ENCODE data around the gene PNPLA5.
"Not testable (repeated sequence)": the region's sequence is repeated elsewhere in the genome, so short reads cannot be mapped to it uniquely, and the experiment has no call there.

The PNPLA5 gene, protein sequence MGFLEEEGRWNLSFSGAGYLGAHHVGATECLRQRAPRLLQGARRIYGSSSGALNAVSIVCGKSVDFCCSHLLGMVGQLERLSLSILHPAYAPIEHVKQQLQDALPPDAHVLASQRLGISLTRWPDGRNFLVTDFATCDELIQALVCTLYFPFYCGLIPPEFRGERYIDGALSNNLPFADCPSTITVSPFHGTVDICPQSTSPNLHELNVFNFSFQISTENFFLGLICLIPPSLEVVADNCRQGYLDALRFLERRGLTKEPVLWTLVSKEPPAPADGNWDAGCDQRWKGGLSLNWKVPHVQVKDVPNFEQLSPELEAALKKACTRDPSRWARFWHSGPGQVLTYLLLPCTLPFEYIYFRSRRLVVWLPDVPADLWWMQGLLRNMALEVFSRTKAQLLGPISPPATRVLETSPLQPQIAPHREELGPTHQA

DNA sequence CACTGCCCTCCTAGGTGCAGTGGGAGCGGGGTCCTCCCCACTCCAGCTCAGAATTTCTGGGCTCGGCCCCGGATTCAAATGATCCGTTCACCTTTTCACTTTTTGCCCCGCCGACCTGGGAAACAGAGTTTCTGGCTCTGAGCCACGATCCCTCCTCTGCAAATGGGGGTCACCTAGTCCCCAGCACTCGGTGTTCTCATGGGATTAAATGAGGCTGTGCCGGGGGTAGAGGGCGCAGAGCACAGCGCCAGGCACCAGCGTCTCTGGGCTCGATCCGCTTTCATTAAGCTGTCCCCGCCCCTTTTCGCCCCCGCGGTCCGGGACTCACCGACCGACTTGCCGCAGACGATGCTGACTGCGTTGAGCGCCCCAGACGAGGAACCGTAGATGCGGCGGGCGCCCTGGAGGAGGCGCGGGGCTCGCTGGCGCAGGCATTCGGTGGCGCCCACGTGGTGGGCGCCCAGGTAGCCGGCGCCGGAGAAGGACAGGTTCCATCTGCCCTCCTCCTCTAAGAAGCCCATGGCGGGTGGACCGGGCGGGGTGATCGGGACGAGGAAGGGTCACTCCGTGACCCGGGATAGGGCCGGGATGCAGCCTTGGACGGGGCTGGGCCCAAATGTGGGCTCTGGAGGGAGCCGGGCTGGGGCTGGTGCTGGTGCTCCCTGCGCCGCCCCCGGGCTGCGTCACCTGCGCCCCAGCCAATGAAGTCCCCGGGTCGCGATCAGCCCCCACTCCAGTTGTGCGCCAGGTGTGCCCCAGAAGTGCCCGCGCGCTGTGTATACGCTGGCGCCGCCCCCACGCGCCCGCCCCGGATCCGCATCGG lies at the start of gene PNPLA5:
Gene PNPLA5 (minus strand): TSS at position 654 of the 823 bp plus-strand sequence. CDS start 133 bp downstream, at position 521.
- DNase-seq (ENCODE audit: low read depth), result no peak

DNA sequence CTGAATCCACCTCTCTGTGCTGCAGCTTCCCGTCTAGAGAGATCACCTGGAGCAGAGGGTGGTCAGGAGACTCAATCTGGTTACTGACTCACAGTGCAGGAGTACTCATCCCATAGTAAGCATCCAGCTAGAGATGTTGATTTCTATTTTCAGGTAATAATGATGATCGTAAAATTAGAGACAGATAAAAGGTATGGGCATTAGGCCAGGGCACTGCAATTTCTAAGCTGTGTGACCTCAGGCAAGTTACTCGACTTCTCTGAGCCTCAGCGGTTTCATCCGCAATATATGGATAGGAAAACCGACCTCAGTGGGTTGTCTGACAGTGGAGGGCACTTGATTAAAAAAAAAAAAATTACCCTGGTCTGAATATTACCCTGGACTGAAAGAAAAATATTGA lies 49.6 kb upstream of the PNPLA5 start:
- no peak for DNase-seq (ENCODE audit: low read depth)

DNA sequence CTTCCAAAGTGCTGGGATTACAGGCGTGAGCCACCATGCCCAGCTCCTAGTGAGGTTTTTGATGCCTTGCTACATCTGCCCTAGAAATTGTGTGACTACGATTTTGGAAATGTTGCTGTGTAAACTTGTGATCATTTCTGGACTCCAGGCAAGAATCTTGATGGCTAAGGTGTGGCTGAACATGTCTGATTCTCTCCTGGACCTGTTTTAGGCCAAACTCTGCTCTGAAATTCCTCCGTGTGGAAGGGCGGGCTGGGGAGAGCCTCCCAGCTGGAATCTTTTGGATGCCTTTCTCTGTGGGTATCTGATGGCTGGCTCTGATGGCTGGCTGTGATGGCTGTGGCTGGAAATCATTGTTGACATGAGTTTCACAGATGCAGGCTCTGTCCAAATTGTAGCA lies 40.0 kb upstream of the PNPLA5 start:
- no peak for DNase-seq (ENCODE audit: low read depth)

DNA sequence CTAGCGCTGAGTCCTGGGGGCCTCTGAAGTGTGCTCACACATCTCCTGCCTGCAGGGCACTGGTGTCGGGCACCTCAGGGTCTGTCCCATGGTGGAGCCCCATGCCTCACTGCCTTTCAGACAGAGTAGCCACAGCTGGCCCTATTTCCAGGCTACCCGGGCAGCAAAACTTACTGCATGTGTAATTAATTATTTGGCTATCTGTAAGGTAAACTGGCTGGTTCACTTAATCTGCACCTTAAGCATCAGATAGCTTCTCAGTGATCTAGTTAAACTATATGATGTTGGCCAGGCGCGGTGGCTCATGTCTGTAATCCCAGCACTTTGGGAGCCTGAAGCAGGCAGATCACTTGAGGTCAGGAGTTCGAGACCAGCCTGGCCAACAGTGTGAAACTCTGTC lies 37.1 kb upstream of the PNPLA5 start:
- DNase-seq (ENCODE audit: low read depth), result no peak

DNA sequence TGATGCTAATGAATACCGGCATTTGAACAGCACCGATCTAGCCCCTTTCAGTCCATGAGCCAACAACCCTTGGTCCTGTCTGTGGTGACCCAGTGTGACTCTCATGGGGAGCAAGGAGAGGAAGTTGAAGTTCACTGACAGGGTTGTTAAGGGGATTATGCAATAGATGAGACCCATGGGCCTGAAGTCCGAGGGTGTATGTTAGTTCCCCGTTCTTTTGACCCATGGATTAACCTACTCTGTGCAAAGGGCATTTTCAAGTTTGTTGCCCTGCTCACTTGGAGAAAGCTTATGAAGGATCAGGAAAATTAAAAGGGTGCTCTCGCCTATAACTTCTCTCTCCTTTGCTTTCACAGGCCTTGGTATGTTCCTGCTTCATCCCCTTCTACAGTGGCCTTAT lies 36.7 kb upstream of the PNPLA5 start:
- no peak for DNase-seq (ENCODE audit: low read depth)

DNA sequence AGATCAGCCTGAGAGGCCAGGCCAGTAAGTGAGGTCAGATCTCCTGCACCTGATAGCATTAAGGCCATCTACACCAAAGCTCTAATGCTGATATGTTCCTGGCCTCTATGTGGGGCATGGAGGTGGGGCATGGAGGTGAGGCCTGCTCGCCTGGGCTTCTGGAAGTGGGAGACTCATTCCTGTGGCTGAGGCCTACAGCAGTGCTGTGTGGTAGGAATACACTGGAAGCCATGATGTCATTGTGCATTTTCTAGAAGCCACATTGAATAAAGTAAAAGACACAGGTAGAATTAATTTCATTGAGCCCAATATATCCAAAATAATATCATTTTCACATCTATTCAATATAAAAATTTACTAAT lies 34.5 kb upstream of the PNPLA5 start:
- DNase-seq (ENCODE audit: low read depth), result no peak

DNA sequence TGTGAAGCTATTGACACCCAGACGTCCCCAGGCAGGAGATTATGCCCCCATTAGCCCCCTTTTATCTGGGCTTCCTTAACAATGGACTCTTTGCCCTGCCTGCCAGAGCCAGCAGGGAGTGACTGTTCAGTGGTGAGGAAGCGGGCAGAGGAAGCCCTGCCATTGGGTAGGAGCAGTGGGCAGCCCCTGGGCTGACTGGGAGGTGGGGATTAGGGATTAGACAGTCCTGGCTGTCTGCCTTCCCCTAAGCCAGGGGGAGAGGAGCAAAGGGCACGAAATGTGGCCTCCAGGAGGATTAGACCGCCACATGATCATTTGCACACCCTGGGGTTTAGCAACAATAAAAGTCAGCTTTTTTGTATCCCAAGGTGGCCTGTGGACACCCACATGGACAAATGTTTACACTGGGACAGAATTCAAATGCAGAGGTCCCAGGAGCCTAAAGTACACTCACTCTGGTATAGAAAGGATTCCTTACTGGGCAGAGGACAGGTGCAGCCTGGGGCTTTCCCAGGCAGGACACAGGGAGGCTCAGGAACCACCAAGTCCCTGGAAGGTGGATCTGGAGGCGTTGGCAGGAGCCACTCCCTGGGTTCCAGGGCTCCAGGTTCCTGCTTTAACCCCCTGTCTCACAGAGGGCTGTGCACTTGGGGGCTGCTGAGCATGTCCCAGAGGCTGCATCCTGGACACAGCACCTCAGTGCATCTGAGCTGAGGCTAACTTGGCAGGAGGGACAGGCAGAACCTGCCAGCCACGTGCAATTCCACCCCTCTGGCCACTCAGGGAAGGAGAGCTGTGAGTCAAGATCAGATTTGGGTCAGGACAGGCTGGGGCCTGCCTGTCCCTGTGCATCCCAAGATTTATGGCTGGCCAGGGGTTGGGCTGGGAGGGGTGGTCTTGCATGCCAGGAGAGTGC lies 33.9 kb upstream of the PNPLA5 start:
- DNase-seq (ENCODE audit: low read depth), result no peak

DNA sequence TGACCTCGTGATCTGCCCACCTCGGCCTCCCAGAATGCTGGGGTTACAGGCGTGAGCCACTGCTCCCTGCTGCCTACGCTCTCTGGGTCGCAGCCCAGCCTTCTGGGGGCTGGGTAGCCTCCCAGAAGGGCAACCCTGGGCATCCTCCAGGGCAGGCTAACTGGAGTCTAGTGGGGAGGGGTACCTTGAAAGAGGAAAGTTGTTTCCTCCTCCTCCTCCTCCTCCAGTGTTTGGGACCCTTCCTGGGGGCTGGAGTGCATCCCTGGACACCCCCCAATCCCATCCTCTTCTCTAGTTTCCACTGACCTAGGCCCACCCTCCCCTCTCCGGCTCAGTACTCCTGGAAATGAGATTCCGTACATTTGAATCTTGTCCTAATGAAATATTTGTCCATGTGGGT lies 33.1 kb upstream of the PNPLA5 start:
- DNase-seq (ENCODE audit: low read depth), result no peak

DNA sequence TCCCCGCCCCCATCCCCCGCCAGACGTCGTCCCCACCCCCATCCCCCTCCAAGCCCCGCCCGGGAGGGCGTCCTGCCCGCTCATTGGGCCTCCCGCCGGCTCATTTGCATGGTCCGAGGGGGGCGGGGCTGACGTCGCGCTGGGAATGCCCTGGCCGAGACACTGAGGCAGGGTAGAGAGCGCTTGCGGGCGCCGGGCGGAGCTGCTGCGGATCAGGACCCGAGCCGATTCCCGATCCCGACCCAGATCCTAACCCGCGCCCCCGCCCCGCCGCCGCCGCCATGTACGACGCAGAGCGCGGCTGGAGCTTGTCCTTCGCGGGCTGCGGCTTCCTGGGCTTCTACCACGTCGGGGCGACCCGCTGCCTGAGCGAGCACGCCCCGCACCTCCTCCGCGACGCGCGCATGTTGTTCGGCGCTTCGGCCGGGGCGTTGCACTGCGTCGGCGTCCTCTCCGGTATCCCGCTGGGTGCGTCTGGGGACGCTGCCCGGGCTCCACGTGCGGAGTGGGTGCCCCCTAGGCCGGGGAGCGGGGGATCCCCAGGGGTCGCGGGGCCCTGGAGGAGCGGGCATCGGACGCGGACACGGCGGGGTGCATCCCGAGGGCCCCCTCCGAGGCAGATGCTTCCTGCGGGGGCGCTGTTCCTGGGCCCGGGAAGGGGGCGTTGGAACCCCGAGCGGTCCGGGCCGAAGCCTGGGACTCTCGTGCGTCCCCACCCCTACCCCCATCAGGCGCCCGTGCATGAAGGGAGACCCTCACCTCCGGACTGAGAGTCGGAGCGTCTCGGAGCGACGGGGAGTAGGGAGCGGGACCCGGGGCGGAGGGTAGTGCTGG lies 32.0 kb upstream of the PNPLA5 start, which contains the start of gene PNPLA3:
Gene PNPLA3 (plus strand): TSS at position 175 of the 834 bp plus-strand sequence. CDS start 107 bp downstream, at position 282.
- DNase-seq (ENCODE audit: low read depth), result peak; percentile 68

DNA sequence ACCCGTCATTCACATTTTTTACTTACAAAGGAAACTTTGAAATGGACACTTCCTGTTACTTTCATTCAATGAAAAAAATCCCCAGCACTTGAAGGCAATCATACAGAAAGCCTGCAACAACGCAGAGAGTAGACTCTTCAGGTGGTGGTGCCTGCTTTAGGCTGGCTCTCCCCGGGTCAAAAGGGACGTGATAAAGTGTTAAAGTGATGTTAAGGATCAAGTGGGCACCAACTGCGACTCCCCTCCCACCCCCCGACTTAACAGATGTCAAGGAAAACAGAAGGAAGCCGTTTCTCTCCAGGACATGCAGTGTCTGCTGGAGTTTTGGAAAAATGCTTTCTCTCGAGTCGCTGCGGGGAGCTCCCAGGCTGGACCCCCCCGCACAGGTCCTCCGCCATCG lies 31.4 kb upstream of the PNPLA5 start:
- no peak for DNase-seq (ENCODE audit: low read depth)

DNA sequence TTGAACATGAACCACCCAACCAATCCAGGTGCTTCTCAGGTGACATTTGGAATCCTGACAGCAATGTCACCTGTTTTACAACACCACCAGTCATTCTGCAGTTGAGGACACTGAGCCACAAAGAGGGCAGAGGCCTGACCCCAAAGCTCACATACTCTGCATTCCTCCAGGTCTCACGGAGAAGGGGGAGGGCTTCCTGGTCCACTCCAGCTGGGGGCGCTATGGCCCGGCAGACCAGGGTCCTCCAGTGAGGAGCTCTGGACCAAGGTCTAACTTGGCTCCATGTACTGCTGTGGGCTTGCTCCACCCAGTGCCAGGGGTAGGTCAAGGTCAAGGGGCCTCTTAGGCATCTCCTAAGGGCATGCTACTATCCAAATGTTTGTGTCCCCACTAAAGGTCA lies 30.3 kb upstream of the PNPLA5 start:
- no peak for DNase-seq (ENCODE audit: low read depth)

DNA sequence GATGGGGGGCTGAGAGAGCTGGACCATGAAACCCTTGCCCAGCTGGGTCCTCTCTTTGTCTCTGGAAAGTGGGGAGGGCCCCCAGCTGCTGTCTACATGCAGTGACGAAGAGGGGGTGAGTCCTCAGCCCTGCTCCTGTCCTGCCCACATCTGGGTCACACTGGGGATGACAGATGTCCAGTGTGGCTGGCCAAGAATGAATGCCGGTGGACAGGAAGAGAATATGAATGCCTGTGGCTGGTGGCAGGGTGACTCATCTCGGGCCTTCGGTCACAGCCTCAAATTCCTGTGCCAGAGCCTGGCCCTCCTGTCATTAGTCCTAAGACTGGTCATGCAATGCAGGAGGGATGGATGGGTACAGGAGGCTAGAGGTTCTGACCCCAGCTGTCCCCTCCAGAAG lies 29.6 kb upstream of the PNPLA5 start:
- no peak for DNase-seq (ENCODE audit: low read depth)

DNA sequence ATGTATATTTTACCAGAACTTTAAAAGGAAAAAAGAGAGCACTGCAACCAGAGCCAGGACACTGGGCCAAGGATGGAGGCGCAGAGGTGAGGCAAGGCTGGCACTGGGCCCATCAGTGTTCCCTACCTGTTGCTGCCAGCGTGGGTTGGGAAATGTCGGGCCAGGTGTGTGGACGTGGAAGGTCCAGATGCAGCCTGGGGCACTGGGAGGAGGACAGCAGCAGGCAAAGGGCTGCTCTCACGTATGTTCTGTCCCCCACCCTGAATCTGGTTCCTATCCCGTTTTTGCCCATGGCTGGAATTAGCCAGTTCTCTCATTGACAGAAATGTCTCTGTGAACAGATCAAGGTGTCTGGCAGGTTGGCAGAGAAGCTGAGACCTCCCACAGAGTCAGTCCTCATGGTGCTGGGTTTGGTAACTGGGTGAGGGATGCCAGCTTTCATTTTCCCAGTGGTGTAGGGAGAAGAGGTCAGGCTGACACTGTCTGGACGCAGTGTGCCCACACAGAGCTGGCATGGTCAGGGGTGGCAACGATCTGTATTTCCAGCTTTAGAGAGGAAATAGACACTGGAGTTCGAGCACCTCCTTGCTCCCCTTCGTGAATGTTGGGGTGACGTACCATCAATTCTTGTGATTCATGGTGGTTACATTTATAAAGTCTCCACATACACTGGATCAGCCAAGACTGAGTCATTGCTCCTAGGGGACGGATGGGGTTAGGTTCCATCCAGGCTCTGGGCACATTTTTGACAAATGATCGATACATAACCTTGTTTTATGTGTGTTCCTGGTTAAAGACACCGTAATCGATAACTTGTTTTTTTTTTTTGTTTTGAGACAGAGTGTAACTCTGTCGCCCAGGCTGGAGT lies 27.5 kb upstream of the PNPLA5 start:
- no peak for DNase-seq (ENCODE audit: low read depth)

DNA sequence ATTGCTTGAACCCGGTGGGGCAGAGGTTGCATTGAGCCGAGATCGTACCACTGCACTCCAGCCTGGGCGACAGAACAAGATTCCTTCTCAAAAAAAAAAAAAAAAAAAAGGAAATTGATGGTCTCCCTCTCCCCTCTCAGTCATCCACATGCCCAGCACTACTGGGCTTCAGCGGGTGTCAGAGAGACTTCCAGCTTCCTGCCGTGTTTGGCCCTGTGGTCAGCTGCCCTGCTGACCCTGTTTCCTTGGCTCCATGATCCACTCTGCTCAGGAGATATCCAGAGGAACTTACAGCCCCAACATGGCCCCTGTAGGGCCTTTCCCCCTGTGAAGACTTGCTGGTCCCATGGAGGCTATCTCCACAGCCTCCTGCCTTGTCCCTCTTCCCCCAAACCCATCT lies 25.7 kb upstream of the PNPLA5 start:
- no peak for DNase-seq (ENCODE audit: low read depth)

DNA sequence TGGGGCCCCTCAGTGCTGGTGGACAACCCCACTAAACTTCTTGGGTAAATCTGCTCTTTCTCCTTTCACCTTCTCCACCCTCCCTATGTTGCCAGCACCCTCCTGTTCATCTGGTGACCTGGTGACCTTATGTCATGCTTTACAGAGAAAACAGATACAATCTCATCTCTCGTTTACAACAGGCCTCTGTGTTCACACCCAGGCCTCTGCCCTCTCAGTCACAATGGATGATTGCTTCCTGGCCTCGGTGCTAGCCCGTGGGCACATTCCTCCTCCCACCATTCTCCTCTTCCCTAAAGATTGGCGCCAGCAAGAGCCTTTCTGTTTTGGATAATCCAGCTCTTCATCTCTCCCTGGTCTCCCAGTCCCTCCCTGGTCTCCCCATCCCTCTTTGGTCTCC lies 19.5 kb upstream of the PNPLA5 start:
- no peak for DNase-seq (ENCODE audit: low read depth)

DNA sequence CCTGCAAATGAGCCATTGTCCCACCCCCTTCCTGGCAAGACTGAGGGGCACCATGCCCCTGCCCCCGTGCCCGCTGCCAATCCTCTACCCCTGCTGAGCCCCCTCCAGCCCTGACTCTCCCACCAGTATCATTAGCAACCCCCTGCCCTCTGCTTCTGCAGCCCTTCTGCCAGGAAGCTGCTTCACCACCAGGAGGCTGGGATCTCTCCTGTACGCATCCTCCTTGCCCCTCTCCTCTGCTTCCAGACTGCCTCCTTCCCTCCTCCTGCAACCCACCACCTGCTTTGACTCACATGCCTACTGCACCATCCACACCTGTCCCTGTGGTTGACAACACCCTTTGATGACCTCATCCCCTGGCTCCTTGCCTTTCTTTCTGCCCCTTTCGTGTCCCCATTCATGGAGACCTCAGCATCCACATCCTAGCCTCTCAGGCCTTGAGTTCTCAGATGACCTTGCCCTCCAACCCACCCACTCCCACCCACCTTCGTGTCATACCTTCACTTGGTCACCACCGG lies 18.4 kb upstream of the PNPLA5 start:
- DNase-seq (ENCODE audit: low read depth), result no peak

DNA sequence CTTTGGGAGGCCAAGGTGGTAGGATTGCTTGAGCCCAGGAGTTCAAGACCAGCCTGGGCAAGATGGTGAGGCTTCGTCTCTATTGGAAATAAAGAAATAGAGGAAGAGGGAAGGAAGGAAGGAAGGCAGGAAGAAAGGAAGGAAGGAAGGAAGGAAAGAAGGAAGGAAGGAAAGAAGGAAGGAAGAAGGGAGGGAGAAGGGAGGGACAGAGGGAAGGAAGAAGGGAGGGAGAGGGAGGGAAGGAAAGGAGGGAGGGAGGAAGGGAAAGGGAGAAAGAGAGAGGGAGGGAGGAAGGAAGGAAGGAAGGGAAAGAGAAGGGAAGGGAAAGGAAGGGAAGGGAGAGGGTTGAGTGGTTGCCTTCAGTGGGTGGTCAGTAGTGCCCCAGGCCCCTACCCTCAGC lies 17.9 kb upstream of the PNPLA5 start:
- DNase-seq (ENCODE audit: low read depth), result no peak

DNA sequence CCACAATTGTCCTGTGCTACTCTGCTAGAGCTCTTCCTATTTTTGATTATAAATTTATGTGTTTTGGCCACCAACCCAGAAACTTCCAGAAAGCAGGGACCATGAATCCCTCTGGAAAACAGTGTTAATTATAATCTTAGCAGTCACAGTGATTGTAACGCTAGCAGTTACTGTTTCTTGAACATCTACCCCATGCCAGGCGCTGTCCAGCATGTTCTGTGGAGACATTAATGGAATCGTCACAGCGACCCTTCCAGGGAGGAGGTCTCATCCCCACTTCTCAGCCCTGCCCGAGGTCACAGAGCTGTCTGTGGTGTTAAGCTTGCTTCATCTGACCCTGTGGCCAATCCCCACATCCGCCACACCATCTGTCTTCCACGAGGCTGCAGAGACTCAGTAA lies 13.9 kb upstream of the PNPLA5 start:
- DNase-seq (ENCODE audit: low read depth), result no peak

DNA sequence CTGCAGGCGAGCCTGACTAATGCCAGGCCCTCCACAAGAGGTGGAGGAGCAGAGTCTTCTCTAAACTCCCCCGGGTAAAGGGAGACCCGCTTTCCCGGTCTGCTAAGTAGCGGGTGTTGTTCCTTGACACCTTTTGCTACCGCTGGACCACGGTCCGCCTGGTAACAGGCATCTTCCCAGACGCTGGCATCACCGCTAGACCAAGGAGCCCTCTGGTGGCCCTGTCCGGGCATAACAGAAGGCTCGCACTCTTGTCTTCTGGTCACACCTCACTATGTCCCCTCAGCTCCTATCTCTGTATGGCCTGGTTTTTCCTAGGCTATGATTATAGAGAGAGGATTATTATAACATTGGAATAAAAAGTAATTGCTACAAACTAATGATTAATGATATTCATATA lies 12.6 kb upstream of the PNPLA5 start:
- not testable (repeated sequence) for DNase-seq (ENCODE audit: low read depth)

DNA sequence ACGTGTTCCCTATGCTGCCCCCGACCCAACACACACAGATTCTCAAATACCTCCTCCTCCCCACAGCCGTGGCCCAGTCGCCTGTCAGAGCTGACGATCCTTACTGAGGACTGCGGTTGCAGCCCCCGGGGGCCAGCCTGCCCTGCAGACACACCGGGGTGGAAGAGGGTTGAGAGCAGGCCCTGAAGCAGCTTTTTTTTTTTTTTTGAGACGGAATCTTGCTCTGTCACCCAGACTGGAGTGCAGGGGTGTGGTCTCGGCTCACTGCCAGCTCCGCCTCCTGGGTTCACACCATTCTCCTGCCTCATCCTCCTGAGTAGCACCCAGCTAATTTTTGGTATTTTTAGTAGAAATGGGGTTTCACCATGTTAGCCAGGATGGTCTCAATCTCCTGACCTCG lies 11.2 kb upstream of the PNPLA5 start:
- DNase-seq (ENCODE audit: low read depth), result not testable (repeated sequence)
